ENCODE data around the gene GPN3.

GRCh38 chr12:110468214-110469048 is at the start of gene GPN3, which contains the start of gene FAM216A:
- TF ChIP-seq, protein P1, sequence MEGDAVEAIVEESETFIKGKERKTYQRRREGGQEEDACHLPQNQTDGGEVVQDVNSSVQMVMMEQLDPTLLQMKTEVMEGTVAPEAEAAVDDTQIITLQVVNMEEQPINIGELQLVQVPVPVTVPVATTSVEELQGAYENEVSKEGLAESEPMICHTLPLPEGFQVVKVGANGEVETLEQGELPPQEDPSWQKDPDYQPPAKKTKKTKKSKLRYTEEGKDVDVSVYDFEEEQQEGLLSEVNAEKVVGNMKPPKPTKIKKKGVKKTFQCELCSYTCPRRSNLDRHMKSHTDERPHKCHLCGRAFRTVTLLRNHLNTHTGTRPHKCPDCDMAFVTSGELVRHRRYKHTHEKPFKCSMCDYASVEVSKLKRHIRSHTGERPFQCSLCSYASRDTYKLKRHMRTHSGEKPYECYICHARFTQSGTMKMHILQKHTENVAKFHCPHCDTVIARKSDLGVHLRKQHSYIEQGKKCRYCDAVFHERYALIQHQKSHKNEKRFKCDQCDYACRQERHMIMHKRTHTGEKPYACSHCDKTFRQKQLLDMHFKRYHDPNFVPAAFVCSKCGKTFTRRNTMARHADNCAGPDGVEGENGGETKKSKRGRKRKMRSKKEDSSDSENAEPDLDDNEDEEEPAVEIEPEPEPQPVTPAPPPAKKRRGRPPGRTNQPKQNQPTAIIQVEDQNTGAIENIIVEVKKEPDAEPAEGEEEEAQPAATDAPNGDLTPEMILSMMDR (conservative IDR thresholded peaks at IDR 0.05; ENCODE audit: low read length): no peak
- TF ChIP-seq EZH2phosphoT487 (IDR thresholded peaks at IDR 0.05; ENCODE audit: borderline replicate concordance): no peak

Data from Loucy (cell line).